B cell (primary cell): Measurements from ENCODE around the gene LCN15.

Experiments
- CTCF ChIP-seq: fragments of 200-600 bp; IDR thresholded peaks from one replicate; pipeline ENCODE4 v1.8.0; 2022; ENCODE audit warnings: antibody characterized with exemption, mild to moderate bottlenecking
- EZH2 ChIP-seq: IDR thresholded peaks from 2 replicates; pipeline ENCODE4 v1.6.1; 2012; ENCODE audit warnings: borderline replicate concordance, low read depth, mild to moderate bottlenecking, moderate library complexity, low read length; ENCODE audit not compliant: insufficient read depth, poor library complexity, severe bottlenecking

- TF ChIP-seq CTCF (no peak), EZH2 (no peak)
Measured at GRCh38 chr9:136757751-136758140, 6.6 kb downstream of the LCN15 start.
